Activated naive CD4-positive, alpha-beta T cell treated with anti-CD3 and anti-CD28 coated beads, Interleukin-2, amount 50 U/mL, for 72 hours (primary cell): ENCODE measurements around the gene CABP4. TPM values are rescaled to one million over a fixed set of nuclear protein-coding genes. Genes with fewer than 3 reads are reported as not detected.

ENCODE experiments used
- ATAC-seq, 2 donors: fragments of 150-1000 bp; cut with Tn5 transposase; 2 replicates each; pipeline ENCODE4 v1.10.0; 2021; ENCODE audit warnings: mild to moderate bottlenecking in 2 of 2, moderate library complexity in 2 of 2
- DNase-seq, 2 donors: peaks; one replicate each; pipeline ENCODE4 v3.0.0; 2021 to 2022; ENCODE audit warnings: low spot score in 2 of 2
- H3K27ac Mint-ChIP-seq, 2 donors: one replicate each; pipeline ENCODE4 v1.8.0; 2022; ENCODE audit warnings: mild to moderate bottlenecking in 2 of 2, mixed read lengths in 2 of 2
- H3K36me3 Mint-ChIP-seq, 2 donors: one replicate each; pipeline ENCODE4 v1.8.0; 2022; ENCODE audit warnings: mixed read lengths in 2 of 2
- H3K9me3 Mint-ChIP-seq, 2 donors: one replicate each; pipeline ENCODE4 v1.8.0; 2022; ENCODE audit warnings: mixed read lengths in 2 of 2
- total RNA-seq, 2 donors: library from RNA; stranded (reverse); gene quantifications; one replicate each; pipeline ENCODE4 v1.2.3, GENCODE V29; 2022

The CABP4 gene
- total RNA-seq, 2 donors from 2014 or later, result 1.7 to 2.8 TPM

GRCh38 chr11:67440229-67441097 is 14.7 kb upstream of the CABP4 start:
- H3K27ac Mint-ChIP-seq, result peak overlapping the region; percentile 90 to 98
- peaks cover 40 to 43% of the 10 kb centered on the region in 2 donors for H3K36me3 Mint-ChIP-seq
- DNase-seq, result no peak
- H3K9me3 Mint-ChIP-seq, result no peaks in the 10 kb centered on the region
- peak in 1 of 2 donors; percentile 10 for ATAC-seq

GRCh38 chr11:67441098-67441563 is 14.0 kb upstream of the CABP4 start:
- no peak for DNase-seq
- no peak for ATAC-seq
- H3K27ac Mint-ChIP-seq, result peak overlapping the region; percentile 68 to 90
- peaks cover 33 to 36% of the 10 kb centered on the region in 2 donors for H3K36me3 Mint-ChIP-seq
- no peaks in the 10 kb centered on the region for H3K9me3 Mint-ChIP-seq

- no peaks in the 10 kb centered on the region for H3K9me3 Mint-ChIP-seq
- ATAC-seq (no peak), DNase-seq (no peak)
- H3K27ac Mint-ChIP-seq, result peak overlapping the region; percentile 65 to 90
- peaks cover 28 to 30% of the 10 kb centered on the region in 2 donors for H3K36me3 Mint-ChIP-seq
Observed at GRCh38 chr11:67441731-67442351, 13.3 kb upstream of the CABP4 start.

GRCh38 chr11:67442504-67443404 is 12.4 kb upstream of the CABP4 start:
- peaks cover 22 to 25% of the 10 kb centered on the region in 2 donors for H3K36me3 Mint-ChIP-seq
- ATAC-seq, result no peak
- no peaks in the 10 kb centered on the region for H3K9me3 Mint-ChIP-seq
- peak overlapping the region; percentile 65 to 90 for H3K27ac Mint-ChIP-seq
- no peak for DNase-seq

- ATAC-seq (no peak), DNase-seq (no peak)
- Mint-ChIP-seq H3K9me3 (no peaks in the 10 kb centered on the region), H3K27ac (peak overlapping the region in 1 of 2 donors; percentile 45), H3K36me3 (no peaks in the 10 kb centered on the region)
Observed at GRCh38 chr11:67445515-67445914, 9.6 kb upstream of the CABP4 start.

- Mint-ChIP-seq H3K9me3 (no peaks in the 10 kb centered on the region), H3K36me3 (no peaks in the 10 kb centered on the region), H3K27ac (no peak overlapping the region)
- DNase-seq (no peak), ATAC-seq (no peak)
Observed at GRCh38 chr11:67448220-67448609, 6.9 kb upstream of the CABP4 start.

GRCh38 chr11:67449116-67449844 is 5.9 kb upstream of the CABP4 start:
- ATAC-seq (no peak), DNase-seq (no peak)
- Mint-ChIP-seq H3K27ac (no peak overlapping the region), H3K9me3 (no peaks in the 10 kb centered on the region), H3K36me3 (no peaks in the 10 kb centered on the region)

GRCh38 chr11:67450796-67451657 is 4.1 kb upstream of the CABP4 start:
- ATAC-seq (no peak), DNase-seq (no peak)
- Mint-ChIP-seq H3K27ac (peak overlapping the region; percentile 50 to 51), H3K36me3 (no peaks in the 10 kb centered on the region), H3K9me3 (no peaks in the 10 kb centered on the region)

GRCh38 chr11:67451658-67451976 is 3.5 kb upstream of the CABP4 start:
- DNase-seq, result no peak
- no peaks in the 10 kb centered on the region for H3K36me3 Mint-ChIP-seq
- no peaks in the 10 kb centered on the region for H3K9me3 Mint-ChIP-seq
- peak overlapping the region in 1 of 2 donors; percentile 52 for H3K27ac Mint-ChIP-seq
- no peak for ATAC-seq

- Mint-ChIP-seq H3K36me3 (no peaks in the 10 kb centered on the region), H3K9me3 (no peaks in the 10 kb centered on the region), H3K27ac (peak within 1 kb of the TSS; percentile 52 to 58)
- DNase-seq, result no peak
- ATAC-seq, result no peak
Observed at GRCh38 chr11:67452141-67452952, 2.8 kb upstream of the CABP4 start, which contains the start of gene GPR152. TSS of gene GPR152 (minus strand) at chr11:67452729. CDS start at chr11:67452724, 5 bp downstream.

GRCh38 chr11:67453816-67454732 is 1.1 kb upstream of the CABP4 start:
- no peak for ATAC-seq
- peak overlapping the region in 1 of 2 donors; percentile 74 for H3K27ac Mint-ChIP-seq
- no peak for DNase-seq
- no peaks in the 10 kb centered on the region for H3K9me3 Mint-ChIP-seq
- no peaks in the 10 kb centered on the region for H3K36me3 Mint-ChIP-seq

- Mint-ChIP-seq H3K27ac (no peak overlapping the region), H3K9me3 (no peaks in the 10 kb centered on the region), H3K36me3 (no peaks in the 10 kb centered on the region)
- no peak for DNase-seq
- no peak for ATAC-seq
Observed at GRCh38 chr11:67456068-67456705, 1.0 kb downstream of the CABP4 start.

- ATAC-seq, result no peak
- no peaks in the 10 kb centered on the region for H3K36me3 Mint-ChIP-seq
- H3K9me3 Mint-ChIP-seq, result no peaks in the 10 kb centered on the region
- H3K27ac Mint-ChIP-seq, result peak overlapping the region in 1 of 2 donors; percentile 46
- DNase-seq, result no peak
Observed at GRCh38 chr11:67457453-67457852, 2.3 kb downstream of the CABP4 start.
